ENCODE measurements around the gene TWIST2.

TWIST2 gene

DNA sequence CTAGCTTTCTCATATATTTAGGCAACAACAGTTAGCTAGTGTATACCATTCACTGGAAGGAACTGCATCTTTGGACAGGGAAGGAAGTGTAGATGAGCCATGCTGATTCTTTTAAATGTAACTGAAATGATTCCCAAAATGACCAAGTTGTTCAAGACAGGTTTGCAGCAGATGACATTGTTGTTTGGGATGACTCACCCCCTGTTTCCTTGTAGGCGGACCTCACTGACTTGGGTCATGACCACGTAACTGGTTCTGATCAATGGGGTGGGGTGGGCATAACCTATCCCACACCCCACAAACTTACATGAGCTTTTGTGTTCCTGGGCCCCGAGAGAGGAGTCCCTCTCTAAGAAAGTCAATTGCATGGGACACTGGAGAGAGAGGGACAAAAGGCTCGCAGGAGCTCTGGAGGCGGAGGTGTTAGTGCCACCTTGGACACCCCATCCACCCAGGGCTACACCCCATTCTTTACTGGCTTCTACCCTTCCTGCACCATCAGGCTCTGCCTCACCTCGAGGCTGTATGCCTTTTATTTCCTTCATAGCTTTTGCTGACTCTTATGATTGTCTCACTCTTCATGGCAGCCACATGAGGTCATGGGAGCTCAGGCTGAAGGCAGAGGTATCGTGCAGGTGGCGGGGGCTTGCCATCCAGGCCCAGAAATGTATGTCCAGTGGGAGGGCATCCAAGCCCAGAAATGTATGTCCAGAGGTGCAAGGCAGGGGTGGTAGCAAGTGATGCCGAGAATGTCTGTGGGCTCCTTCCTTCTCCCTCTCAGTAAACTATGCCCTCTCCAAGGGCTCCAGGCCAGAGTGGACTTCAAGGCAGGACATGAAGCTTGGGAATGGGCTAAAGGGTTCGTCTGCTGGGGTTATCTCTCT lies 108.0 kb downstream of the TWIST2 start:
- no peak for TF ChIP-seq CTCF (IDR thresholded peaks at IDR 0.05; ENCODE audit: unreplicated experiment in 3 of 3)
- peaks cover 25% of the 10 kb centered on the region for H3K9me3 Mint-ChIP-seq
- no peak overlapping the region for H3K4me3 Mint-ChIP-seq
- H3K27me3 Mint-ChIP-seq (ENCODE audit: low read depth): peaks cover 9% of the 10 kb centered on the region
- H3K27ac Mint-ChIP-seq: peak overlapping the region; percentile 82 to 89 (median 85)
- peaks cover 10% of the 10 kb centered on the region for H3K36me3 Mint-ChIP-seq (ENCODE audit: low read depth)
- peaks cover 24% of the 10 kb centered on the region for H3K4me1 Mint-ChIP-seq

DNA sequence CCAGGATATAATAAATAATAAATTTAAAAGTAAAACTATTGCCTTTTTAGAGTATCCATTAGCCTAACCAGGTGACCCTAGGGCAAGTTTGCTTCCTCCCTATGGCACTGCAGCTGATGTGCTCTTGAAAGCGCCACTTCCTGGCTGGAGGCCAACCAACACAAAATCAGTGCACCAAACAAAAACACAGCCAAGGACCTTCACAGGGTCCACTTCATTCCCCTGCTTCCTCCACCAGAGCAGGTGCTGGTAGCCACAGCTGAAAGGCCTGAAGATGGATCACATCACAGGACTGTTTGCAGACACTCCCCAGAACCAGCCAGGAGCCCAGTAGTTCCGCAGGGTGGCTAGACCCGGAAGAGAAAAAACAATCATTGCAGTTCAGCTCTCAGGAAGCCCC lies 108.8 kb downstream of the TWIST2 start:
- TF ChIP-seq CTCF (IDR thresholded peaks at IDR 0.05; ENCODE audit: unreplicated experiment in 3 of 3): no peak
- peaks cover 14% of the 10 kb centered on the region for H3K36me3 Mint-ChIP-seq (ENCODE audit: low read depth)
- H3K4me1 Mint-ChIP-seq: peaks cover 24% of the 10 kb centered on the region
- H3K27me3 Mint-ChIP-seq (ENCODE audit: low read depth): peaks cover 9% of the 10 kb centered on the region
- peaks cover 25% of the 10 kb centered on the region for H3K9me3 Mint-ChIP-seq
- H3K27ac Mint-ChIP-seq: no peak overlapping the region
- no peak overlapping the region for H3K4me3 Mint-ChIP-seq
